Stimulated activated naive CD8-positive, alpha-beta T cell treated with anti-CD3 and anti-CD28 coated beads, Interleukin-15, Interleukin-2, amounts not matched to agents 100 ng/mL and 50 ng/mL, for 24 hours (primary cell): Measurements from ENCODE around the gene ZNF451.
"Not testable (repeated sequence)": the region's sequence is repeated elsewhere in the genome, so short reads cannot be mapped to it uniquely, and the experiment has no call there.

ENCODE experiments used
- H3K27ac Mint-ChIP-seq: one replicate; pipeline ENCODE4 v1.8.0; 2021; ENCODE audit warnings: mild to moderate bottlenecking, mixed read lengths
- H3K27me3 Mint-ChIP-seq: one replicate; pipeline ENCODE4 v1.8.0; 2021; ENCODE audit warnings: mixed read lengths
- H3K36me3 Mint-ChIP-seq: one replicate; pipeline ENCODE4 v1.8.0; 2021; ENCODE audit warnings: low read depth, mixed read lengths
- H3K4me1 Mint-ChIP-seq: one replicate; pipeline ENCODE4 v1.8.0; 2021; ENCODE audit warnings: low read depth, mixed read lengths
- H3K4me3 Mint-ChIP-seq: one replicate; pipeline ENCODE4 v1.8.0; 2021; ENCODE audit warnings: mild to moderate bottlenecking, mixed read lengths
- H3K9me3 Mint-ChIP-seq: one replicate; pipeline ENCODE4 v1.8.0; 2021; ENCODE audit warnings: mixed read lengths

Gene ZNF451, protein sequence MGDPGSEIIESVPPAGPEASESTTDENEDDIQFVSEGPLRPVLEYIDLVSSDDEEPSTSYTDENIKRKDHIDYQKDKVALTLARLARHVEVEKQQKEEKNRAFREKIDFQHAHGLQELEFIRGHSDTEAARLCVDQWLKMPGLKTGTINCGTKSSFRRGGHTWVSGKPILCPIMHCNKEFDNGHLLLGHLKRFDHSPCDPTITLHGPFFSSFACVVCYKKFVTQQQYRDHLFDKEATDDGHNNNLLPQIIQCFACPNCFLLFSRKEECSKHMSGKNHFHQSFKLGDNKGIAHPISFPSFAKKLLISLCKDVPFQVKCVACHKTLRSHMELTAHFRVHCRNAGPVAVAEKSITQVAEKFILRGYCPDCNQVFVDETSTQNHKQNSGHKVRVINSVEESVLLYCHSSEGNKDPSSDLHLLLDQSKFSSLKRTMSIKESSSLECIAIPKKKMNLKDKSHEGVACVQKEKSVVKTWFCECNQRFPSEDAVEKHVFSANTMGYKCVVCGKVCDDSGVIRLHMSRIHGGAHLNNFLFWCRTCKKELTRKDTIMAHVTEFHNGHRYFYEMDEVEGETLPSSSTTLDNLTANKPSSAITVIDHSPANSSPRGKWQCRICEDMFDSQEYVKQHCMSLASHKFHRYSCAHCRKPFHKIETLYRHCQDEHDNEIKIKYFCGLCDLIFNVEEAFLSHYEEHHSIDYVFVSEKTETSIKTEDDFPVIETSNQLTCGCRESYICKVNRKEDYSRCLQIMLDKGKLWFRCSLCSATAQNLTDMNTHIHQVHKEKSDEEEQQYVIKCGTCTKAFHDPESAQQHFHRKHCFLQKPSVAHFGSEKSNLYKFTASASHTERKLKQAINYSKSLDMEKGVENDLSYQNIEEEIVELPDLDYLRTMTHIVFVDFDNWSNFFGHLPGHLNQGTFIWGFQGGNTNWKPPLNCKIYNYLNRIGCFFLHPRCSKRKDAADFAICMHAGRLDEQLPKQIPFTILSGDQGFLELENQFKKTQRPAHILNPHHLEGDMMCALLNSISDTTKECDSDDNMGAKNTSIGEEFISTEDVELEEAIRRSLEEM

DNA sequence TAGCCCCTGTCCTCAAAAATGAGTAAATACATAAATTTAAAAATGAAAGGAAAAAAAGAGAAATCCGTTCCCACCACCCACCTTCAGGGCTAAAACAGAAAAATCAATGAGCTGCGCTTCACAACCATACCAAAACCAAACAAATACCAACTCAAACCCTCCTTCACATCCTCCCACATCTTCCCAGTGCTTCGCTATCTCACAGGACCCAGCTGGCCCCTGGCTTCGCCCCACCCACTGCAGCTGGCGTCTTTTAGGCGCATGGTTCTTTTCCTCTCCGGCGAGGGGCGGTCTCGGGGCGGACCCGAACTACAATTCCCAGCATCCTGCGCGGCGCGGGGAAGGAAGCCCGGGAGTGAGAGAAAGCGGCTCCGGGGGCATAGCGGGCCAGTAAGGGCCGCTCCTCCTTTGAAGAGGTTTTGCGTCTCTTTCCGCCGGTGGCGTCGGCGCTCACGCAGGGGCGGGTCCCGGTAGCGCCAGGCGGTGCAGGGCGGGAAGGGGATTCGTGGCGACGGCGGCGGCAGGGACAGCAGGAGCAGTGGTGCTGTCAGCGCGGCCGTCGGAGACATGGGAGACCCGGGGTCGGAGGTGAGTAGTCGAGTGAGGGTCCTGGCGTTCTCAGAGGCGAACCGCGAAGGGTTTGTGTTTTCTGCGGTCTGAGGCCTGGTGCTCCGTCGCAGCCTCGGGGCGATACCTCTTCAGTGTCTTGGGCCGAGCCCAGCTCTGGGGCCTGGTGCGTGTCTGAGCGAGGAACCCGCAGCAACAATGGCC, at the start of gene ZNF451:
TSS of gene ZNF451 (plus strand) at position 502 of the 771 bp plus-strand sequence. CDS start at position 568, 66 bp downstream.
- Mint-ChIP-seq H3K4me3 (peak within 1 kb of the TSS; percentile 81), H3K27ac (peak within 1 kb of the TSS; percentile 74), H3K9me3 (no peaks in the 10 kb centered on the region), H3K4me1 (peaks cover 35% of the 10 kb centered on the region), H3K27me3 (no peaks in the 10 kb centered on the region), H3K36me3 (peaks cover 24% of the 10 kb centered on the region)

GRCh38 chr6:57044061-57044460, 45.9 kb upstream of the ZNF451 start:
- H3K27me3 Mint-ChIP-seq: peaks cover 44% of the 10 kb centered on the region
- H3K4me3 Mint-ChIP-seq, H3K27ac Mint-ChIP-seq, H3K9me3 Mint-ChIP-seq: not testable (repeated sequence)
- H3K36me3 Mint-ChIP-seq: peaks cover 11% of the 10 kb centered on the region
- H3K4me1 Mint-ChIP-seq: peaks cover 17% of the 10 kb centered on the region

- Mint-ChIP-seq H3K36me3 (peaks cover 16% of the 10 kb centered on the region), H3K27ac (no peak overlapping the region), H3K9me3 (no peaks in the 10 kb centered on the region), H3K4me3 (no peak overlapping the region), H3K4me1 (peaks cover 22% of the 10 kb centered on the region), H3K27me3 (peaks cover 42% of the 10 kb centered on the region)
Observed at GRCh38 chr6:57044568-57044967, 45.4 kb upstream of the ZNF451 start.

DNA sequence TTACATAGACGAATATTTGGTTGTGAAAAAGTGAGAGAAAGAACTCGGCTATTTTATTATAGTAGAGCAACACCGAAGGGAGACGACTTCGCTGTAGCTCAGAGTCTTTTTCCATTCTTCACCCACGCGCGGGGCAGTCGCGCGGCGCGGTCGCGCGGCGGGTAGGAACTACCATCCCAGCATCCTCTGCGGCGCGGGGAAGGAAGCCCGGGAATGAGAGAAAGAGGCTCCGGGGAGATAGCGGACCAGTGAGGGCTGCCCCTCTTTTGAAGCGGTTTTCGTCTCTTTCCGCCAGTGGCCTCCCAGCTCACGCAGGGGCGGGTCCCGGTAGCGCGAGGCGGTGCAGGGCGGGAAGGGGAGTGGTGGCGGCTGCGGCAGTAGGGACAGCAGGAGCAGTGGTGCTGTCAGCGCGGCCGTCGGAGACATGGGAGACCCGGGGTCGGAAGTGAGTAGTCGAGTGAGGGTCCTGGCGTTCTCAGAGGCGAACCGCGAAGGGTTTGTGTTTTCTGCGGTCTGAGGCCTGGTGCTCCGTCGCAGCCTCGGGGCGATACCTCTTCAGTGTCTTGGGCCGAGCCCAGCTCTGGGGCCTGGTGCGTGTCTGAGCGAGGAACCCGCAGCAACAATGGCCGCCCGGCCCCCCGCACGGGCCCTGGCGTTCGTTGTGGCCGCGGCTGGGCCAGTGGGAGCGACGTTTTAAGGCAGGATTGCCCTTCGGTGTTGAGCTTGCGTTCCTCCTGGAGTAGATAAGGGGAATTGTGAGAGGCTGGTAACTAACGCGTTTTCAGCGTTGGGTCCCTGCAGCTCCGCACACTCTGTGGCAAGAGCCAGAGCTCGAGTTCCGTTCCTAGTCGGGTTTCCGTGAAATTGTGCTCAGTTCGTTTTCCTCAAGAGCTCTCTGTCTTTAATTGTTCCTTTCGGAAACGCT, 43.4 kb upstream of the ZNF451 start, which contains the start of gene KIAA1586:
TSS of gene KIAA1586 (plus strand) at position 362 of the 925 bp plus-strand sequence. CDS start at position 425, 63 bp downstream.
- H3K27me3 Mint-ChIP-seq: peaks cover 34% of the 10 kb centered on the region
- peak within 1 kb of the TSS; percentile 87 for H3K4me3 Mint-ChIP-seq
- H3K4me1 Mint-ChIP-seq: peaks cover 25% of the 10 kb centered on the region
- H3K36me3 Mint-ChIP-seq: peaks cover 30% of the 10 kb centered on the region
- not testable (repeated sequence) for H3K9me3 Mint-ChIP-seq
- peak within 1 kb of the TSS; percentile 88 for H3K27ac Mint-ChIP-seq

- peaks cover 36% of the 10 kb centered on the region for H3K36me3 Mint-ChIP-seq
- H3K27me3 Mint-ChIP-seq: peaks cover 28% of the 10 kb centered on the region
- H3K9me3 Mint-ChIP-seq, H3K27ac Mint-ChIP-seq, H3K4me3 Mint-ChIP-seq: not testable (repeated sequence)
- H3K4me1 Mint-ChIP-seq: peaks cover 25% of the 10 kb centered on the region
Observed at GRCh38 chr6:57047257-57047585, 42.8 kb upstream of the ZNF451 start.

GRCh38 chr6:57047859-57048258, 42.1 kb upstream of the ZNF451 start:
- H3K4me1 Mint-ChIP-seq: peaks cover 25% of the 10 kb centered on the region
- peak overlapping the region; percentile 80 for H3K4me3 Mint-ChIP-seq
- peaks cover 27% of the 10 kb centered on the region for H3K27me3 Mint-ChIP-seq
- peak overlapping the region; percentile 52 for H3K27ac Mint-ChIP-seq
- not testable (repeated sequence) for H3K9me3 Mint-ChIP-seq
- H3K36me3 Mint-ChIP-seq: peaks cover 39% of the 10 kb centered on the region

GRCh38 chr6:57048577-57048976, 41.4 kb upstream of the ZNF451 start:
- Mint-ChIP-seq H3K36me3 (peaks cover 46% of the 10 kb centered on the region), H3K9me3 (no peaks in the 10 kb centered on the region), H3K27ac (peak overlapping the region; percentile 4)

DNA sequence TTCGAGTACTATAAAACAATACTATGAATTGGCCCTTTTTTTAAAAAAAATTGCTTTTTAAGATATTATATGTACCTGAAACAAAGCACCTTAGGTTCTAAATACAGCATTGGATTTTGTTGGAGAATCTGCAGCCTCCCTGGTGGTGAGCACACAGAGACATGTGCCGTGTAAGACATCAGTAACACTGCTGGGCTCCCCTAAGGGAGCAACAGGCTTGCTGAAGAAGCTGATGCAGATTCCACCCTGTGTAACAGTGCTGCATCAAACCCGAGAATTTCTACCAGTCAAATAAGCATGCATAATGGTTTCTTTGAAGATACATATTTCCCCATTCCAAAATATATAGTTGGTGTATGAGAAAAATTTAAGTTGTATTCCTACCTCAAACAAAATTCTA, 26.1 kb upstream of the ZNF451 start:
- no peaks in the 10 kb centered on the region for H3K9me3 Mint-ChIP-seq
- no peaks in the 10 kb centered on the region for H3K27me3 Mint-ChIP-seq
- H3K4me3 Mint-ChIP-seq: no peak overlapping the region
- H3K27ac Mint-ChIP-seq: no peak overlapping the region
- peaks cover 45% of the 10 kb centered on the region for H3K36me3 Mint-ChIP-seq
- no peaks in the 10 kb centered on the region for H3K4me1 Mint-ChIP-seq

More at GRCh38 chr6:57048577-57048976, 41.4 kb upstream of the ZNF451 start:
- H3K27me3 Mint-ChIP-seq: peaks cover 23% of the 10 kb centered on the region
- H3K4me3 Mint-ChIP-seq: peak overlapping the region; percentile 80
- H3K4me1 Mint-ChIP-seq: peaks cover 25% of the 10 kb centered on the region

GRCh38 chr6:57064809-57065208, 25.2 kb upstream of the ZNF451 start:
- Mint-ChIP-seq H3K9me3 (no peaks in the 10 kb centered on the region), H3K27me3 (no peaks in the 10 kb centered on the region), H3K4me1 (no peaks in the 10 kb centered on the region), H3K27ac (no peak overlapping the region), H3K36me3 (peaks cover 38% of the 10 kb centered on the region), H3K4me3 (no peak overlapping the region)

DNA sequence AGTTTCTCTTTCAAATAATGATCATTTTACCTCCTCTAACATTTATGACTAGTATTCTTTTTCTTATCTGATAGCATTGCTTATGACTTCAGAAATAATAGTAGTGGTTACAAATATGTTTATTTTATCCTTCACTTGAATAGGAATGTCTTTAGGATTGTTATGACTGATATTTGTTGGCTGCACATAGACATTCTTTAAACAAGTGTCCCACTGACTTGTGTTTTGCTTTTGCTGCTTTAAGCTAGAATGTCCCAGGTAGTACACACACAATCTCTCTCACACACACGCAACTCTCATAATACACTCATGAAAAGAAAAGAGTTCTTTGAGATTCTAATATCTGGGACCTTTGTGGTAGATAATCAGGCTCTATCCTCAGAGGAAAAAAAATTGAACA, 21.9 kb upstream of the ZNF451 start:
- no peaks in the 10 kb centered on the region for H3K4me1 Mint-ChIP-seq
- H3K27ac Mint-ChIP-seq: no peak overlapping the region
- H3K4me3 Mint-ChIP-seq: no peak overlapping the region
- no peaks in the 10 kb centered on the region for H3K9me3 Mint-ChIP-seq
- peaks cover 19% of the 10 kb centered on the region for H3K36me3 Mint-ChIP-seq
- no peaks in the 10 kb centered on the region for H3K27me3 Mint-ChIP-seq

DNA sequence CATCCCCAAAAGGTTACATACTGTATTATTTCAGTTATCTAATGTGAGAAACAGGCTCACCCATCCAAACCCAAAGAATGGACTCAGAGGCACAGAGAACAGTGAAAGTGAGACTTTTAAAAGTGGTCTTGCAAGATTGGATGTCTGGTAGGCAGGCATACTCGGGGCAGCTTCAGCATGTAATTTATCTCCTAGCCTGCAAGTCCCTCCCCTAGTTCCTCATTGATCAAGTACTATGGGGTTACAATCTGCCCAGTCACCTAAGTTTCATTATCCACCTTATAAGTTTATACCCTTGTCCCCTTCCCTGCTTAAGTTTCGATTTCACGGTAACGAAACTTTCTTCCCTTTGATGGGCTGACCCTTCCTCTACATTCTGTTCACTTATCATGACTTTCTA, 20.8 kb upstream of the ZNF451 start:
- Mint-ChIP-seq H3K4me3 (no peak overlapping the region), H3K9me3 (no peaks in the 10 kb centered on the region), H3K27me3 (no peaks in the 10 kb centered on the region), H3K27ac (no peak overlapping the region), H3K36me3 (peaks cover 19% of the 10 kb centered on the region), H3K4me1 (no peaks in the 10 kb centered on the region)

DNA sequence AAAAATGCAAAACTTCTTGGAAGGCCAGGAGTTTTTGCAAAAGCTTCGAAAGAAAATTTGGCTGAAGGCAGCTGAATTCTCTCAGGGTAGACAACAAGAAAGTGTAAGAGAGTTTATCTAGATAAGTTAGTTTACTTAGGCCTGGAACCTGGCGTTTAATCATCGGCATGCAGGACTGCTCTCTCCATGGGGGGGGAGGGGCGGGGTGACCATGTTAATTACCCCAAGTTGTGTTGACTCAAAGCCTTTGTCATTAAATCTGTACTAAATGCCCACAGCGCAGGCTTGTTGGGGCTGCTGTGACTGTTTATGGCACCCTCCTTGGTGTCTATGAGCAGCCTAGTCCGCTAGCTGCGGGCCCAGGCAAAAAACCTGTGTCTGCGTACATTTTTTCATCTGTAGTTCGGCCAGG, 20.1 kb upstream of the ZNF451 start:
- Mint-ChIP-seq H3K27me3 (no peaks in the 10 kb centered on the region), H3K4me3 (no peak overlapping the region), H3K36me3 (peaks cover 16% of the 10 kb centered on the region), H3K9me3 (no peaks in the 10 kb centered on the region), H3K27ac (no peak overlapping the region), H3K4me1 (no peaks in the 10 kb centered on the region)

DNA sequence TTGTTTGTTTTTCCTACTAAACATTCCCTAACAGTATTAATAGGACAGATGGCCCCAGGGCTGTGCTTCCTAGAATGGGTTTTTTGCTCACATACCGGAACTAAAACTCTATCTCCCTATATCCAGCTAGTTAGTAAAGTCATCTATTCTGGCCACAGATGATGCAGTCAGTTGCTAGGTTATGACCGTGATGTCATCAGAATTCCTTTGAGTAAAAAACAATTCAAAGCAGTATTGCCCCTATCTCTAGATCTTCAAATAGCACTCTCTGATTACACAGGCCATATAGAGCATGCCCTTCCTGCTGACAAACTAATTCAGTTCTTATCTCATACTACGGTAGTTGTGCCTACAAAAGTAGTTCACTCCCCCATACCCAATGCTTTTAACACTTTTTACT, 17.9 kb upstream of the ZNF451 start:
- Mint-ChIP-seq H3K27me3 (no peaks in the 10 kb centered on the region), H3K4me1 (no peaks in the 10 kb centered on the region), H3K27ac (no peak overlapping the region), H3K4me3 (no peak overlapping the region), H3K36me3 (peaks cover 11% of the 10 kb centered on the region), H3K9me3 (no peaks in the 10 kb centered on the region)
